HG02884 (cell line): ENCODE data around the gene SPEN.
A peak's percentile ranks its signal among the peaks of the same experiment; 100 is the strongest.
"Not testable (repeated sequence)": the region's sequence is repeated elsewhere in the genome, so short reads cannot be mapped to it uniquely, and the experiment has no call there.

Source experiments
- ATAC-seq: cut with Tn5 transposase; IDR thresholded peaks from one replicate; pipeline ENCODE4 v1.9.1; 2021; ENCODE audit warnings: mild to moderate bottlenecking, moderate library complexity; ENCODE audit not compliant: unreplicated experiment

The SPEN gene

DNA sequence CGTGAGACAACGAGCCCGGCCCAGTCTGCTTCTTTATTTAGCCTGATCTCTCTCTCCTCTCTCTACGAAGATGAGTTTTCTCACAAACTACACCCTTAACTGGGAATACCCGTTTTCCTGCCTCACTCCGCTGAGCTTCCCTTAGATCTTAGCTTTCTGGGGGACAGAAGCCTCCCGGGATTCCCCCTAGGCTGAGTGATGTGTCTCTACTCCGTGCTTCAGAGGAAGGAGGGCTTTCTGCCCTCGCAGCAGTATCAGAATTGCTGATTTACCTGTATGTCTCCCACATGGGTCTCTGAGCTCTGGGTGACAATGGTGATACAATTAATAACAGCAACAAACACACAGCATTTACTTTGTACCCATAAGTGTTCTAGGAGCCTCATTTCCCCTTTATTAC, 127.3 kb downstream of the SPEN start:
- ATAC-seq = no peak

DNA sequence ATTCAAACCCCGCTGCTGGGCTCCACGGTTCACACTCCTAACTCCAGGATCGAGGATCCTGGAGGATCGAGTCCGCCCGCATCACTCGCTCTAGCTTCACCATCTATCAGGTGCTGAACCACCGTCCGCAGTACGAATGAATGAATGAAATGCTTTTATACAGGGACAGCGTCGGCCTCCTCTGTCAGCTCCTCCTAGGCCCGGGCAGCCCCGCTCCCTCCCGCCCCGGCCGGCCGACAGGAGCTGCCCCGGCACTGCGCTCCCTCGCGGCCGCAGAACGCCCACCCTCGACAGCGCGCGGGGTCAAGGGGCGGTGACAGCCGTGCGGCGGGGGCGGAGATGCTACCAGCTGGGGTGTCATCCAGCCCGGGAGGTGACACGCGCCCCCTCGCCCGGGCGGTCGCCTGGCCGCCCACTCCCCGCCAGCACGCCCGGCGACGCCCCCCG, 127.9 kb downstream of the SPEN start:
- ATAC-seq = peak; percentile 50

DNA sequence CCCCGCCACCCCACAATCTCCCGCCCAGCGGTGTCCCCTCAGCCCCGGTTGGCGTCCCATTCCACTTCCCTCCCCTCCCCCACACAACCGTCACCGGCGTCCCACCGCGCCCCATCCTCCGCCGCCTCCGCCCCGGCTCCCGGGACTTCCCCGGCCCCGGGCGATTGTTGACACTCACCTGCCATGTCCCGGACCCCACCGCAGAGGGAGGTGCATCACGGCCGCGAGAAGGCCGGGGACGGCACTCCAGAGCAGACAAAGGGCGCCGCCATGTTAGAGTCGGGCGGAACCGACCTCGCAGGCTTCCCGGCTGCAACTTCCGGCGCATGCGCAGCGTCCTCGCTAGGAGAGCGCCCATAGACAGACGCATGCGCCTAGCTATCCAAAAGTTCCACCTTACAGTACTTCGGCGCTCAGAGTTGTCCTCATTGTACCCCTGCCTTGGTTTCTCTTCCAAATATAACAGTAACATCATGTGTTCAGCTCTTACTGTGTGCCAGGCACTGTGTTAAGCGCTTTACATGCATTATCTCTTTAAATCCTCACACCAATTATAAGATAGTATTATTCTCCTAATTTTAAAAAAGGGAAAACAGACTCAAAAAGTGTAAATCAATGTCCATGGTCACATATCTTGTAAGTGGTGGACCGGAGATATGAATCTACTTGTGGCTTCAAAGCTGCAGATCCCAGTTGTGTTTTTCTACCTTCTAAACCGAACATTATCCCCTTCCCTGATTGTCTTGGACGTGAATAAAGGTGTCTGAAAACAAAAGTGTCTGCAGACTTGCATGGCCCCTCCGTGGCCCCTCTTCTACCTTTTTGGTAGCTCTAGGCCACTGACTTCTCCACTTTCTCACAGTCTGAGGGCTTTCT, 128.5 kb downstream of the SPEN start, which contains the start of gene ZBTB17:
Gene ZBTB17, minus strand, starts transcription at position 297 of the 876 bp plus-strand sequence. CDS start 27,606 bp downstream, outside the sequence.
- ATAC-seq = peak; percentile 70

DNA sequence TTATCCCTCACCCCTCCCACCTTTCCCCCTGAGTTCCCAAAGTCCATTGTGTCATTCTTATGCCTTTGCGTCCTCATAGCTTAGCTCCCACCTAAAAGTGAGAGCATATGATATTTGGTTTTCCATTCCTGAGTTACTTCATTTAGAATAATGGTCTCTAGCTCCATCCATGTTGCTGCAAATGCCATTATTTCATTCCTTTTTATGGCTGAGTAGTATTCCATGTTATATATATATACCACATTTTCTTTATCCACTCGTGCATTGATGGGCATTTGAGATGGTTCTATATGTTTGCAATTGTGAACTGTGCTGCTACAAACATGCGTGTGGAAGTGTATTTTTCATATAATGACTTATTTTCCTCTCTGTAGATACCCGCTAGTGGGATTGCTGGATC, 130.4 kb downstream of the SPEN start:
- not testable (repeated sequence) for ATAC-seq

DNA sequence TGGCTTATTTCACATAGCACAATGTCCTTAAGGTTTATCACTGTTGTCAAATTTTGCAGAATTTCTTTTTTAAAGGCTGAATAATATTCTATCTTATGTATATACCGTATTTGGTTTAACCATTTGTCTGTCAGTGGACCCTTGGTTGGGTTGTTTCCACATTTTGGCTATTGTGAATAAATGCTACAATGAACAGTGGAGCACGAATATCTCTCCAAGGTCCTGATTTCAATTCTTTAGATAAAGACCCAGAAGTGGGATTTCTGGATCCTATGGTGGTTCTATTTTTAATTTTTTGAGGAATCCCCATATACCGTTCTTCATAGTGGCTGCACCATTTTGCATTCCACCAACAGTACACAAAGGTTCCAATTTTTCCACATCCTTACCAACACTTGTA, 134.2 kb downstream of the SPEN start:
- no peak for ATAC-seq

DNA sequence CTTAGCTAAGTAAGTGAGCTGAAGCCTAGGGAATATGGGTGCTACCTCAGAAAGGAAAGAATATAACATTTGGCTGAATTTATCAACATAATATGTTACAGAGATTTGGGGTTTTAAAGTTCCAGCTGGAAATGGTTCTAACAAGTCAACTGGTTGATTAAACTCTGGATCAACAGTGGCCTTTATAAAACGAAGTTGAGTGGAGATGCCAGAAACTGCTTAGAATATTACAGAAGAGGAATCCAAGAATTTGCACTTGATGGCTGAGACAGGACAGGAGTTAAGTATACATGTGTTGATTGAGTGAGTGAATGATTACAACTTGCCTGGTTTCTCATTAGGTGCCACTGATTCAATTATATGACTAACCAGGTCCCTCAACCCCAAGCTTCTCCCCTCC, 135.8 kb downstream of the SPEN start:
- ATAC-seq = no peak

DNA sequence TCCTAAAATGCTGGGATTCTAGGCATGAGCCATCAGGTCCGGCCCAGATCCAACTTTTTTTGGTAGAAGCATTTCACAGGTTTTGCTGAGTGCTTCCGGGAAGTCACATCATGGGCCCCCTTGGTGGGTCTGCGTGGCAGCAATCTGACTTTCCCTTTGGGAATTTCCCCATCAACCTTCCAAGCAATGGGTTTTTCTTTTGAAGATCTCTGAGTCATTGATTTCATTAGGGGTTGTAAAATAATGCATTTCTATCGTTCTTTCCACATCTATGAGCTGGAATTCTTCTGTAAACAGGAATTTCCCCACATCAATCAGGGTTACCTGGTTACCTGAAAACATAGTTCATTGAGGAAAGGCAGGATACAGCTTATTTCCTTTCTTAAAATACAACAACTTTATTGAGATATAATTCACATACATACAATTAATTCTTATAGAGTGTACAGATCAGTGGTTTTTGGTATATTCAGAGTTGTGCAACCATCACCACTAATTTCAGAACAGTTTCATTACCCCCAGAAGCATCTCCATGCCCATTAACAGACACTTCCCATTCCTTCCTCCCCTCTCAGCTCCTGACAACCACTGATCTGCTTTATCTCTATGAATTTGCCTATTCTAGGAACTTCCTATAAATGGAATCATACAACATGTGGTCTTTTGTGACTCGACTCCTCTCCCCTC, 138.2 kb downstream of the SPEN start:
- ATAC-seq = no peak

DNA sequence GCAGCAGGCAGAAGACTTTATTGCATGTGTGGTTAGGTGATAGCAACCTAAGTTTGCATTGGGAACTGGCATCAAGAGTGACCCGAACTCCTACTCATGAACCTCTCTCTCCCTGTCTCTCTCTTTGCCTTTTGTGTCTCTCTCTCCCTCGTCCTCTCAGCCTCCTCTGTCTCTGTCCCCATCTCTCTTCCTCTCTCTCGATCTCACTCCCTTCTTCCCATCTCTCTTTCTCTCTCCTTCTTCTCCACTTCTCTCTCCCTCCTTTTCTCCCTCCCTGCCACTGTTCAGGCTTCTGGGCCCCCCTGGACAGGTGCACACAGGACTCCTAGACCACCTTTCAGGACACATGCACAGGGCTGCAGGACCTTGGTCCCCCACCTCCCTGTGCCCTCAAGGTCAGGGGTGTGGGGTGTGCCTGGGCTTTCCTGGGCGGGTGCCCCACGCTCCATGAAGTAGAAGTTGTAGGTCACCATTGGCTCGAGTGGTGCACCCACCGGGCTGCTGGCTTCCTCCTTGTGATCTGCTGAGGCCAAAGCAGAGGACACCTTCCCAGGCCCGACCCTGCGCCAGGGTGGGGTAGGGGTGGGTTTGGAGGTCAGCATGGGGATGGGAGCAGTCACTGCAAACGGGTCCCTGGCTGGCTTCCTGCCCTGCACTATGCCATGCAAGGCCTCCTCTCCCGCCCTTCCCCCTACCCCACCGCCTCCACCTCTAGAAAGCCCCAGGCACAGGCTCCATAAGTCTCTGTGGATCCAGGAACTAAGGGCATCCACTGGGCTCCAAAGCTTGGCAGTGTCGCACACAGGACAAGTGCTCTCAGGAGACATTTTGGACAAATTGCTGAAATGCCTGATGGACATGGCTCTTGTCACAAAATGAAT, 141.6 kb downstream of the SPEN start:
- no peak for ATAC-seq

DNA sequence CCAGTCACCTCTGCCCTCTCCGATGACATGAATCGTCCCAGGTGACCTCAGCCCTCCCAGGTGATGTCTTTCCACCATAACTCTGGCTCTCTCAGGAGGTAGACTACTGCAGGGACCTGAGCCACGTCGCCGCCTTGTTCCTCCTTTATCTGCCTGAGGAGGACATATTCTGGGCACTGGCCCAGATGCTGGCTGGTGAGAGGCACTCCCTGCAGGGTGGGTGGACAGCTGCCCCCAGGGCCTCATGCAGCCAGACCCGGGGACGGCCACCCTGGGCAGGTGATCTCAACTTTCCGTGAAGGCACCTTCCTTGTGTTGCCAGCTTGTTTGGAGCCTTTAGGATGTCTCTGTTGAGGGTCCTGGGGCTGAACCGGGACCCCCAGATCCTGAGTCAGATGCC, 142.3 kb downstream of the SPEN start:
- ATAC-seq = no peak
